Measurements from ENCODE around the gene NANOG.

NANOG gene

GRCh38 chr12:7756993-7757392 is 32.2 kb upstream of the NANOG start:
- TF ChIP-seq TOX (CRISPR knock-in tag; IDR thresholded peaks at IDR 0.05; ENCODE audit: borderline replicate concordance) (no peak), ZFP30 (CRISPR knock-in tag; IDR thresholded peaks at IDR 0.05) (no peak), CREB5 (CRISPR knock-in tag; IDR thresholded peaks at IDR 0.05; ENCODE audit: low read depth) (no peak), PATZ1 (CRISPR knock-in tag; IDR thresholded peaks at IDR 0.05; ENCODE audit: borderline replicate concordance) (no peak), ESRRG (CRISPR knock-in tag; IDR thresholded peaks at IDR 0.05) (no peak), TCF4 (CRISPR knock-in tag; IDR thresholded peaks at IDR 0.05; ENCODE audit: borderline replicate concordance) (no peak), ZNF565 (CRISPR knock-in tag; conservative IDR thresholded peaks at IDR 0.05; ENCODE audit: low read depth) (no peak), ARNTL (CRISPR knock-in tag; IDR thresholded peaks at IDR 0.05; ENCODE audit: borderline replicate concordance, low read depth) (no peak), OSR1 (CRISPR knock-in tag; IDR thresholded peaks at IDR 0.05) (no peak), ZC3H10 (CRISPR knock-in tag; IDR thresholded peaks at IDR 0.05) (no peak), CSDC2 (CRISPR knock-in tag; IDR thresholded peaks at IDR 0.05) (no peak), ZFP3 (CRISPR knock-in tag; IDR thresholded peaks at IDR 0.05) (no peak), ISL1 (CRISPR knock-in tag; IDR thresholded peaks at IDR 0.05) (no peak), ZNF8 (CRISPR knock-in tag; IDR thresholded peaks at IDR 0.05) (no peak), BACH2 (CRISPR knock-in tag; IDR thresholded peaks at IDR 0.05; ENCODE audit: borderline replicate concordance) (no peak), POU6F1 (CRISPR knock-in tag; IDR thresholded peaks at IDR 0.05; ENCODE audit: borderline replicate concordance, low read depth) (no peak), PPARA (CRISPR knock-in tag; IDR thresholded peaks at IDR 0.05; ENCODE audit: borderline replicate concordance) (no peak)
- ATAC-seq, result no peak

GRCh38 chr12:7758766-7759140 is 30.4 kb upstream of the NANOG start:
- ATAC-seq, result no peak
- no peak for TF ChIP-seq PPARA (CRISPR knock-in tag; IDR thresholded peaks at IDR 0.05; ENCODE audit: borderline replicate concordance)

GRCh38 chr12:7769999-7770398 is 19.2 kb upstream of the NANOG start:
- ATAC-seq, result no peak
- TF ChIP-seq CREB5 (CRISPR knock-in tag; IDR thresholded peaks at IDR 0.05; ENCODE audit: low read depth), result no peak
- no peak for TF ChIP-seq PATZ1 (CRISPR knock-in tag; IDR thresholded peaks at IDR 0.05; ENCODE audit: borderline replicate concordance)
- TF ChIP-seq CSDC2 (CRISPR knock-in tag; IDR thresholded peaks at IDR 0.05), result no peak
- TF ChIP-seq ZNF565 (CRISPR knock-in tag; conservative IDR thresholded peaks at IDR 0.05; ENCODE audit: low read depth), result no peak
- TF ChIP-seq TCF4 (CRISPR knock-in tag; IDR thresholded peaks at IDR 0.05; ENCODE audit: borderline replicate concordance), result no peak
- TF ChIP-seq ZNF8 (CRISPR knock-in tag; IDR thresholded peaks at IDR 0.05), result no peak
- no peak for TF ChIP-seq POU6F1 (CRISPR knock-in tag; IDR thresholded peaks at IDR 0.05; ENCODE audit: borderline replicate concordance, low read depth)
- no peak for TF ChIP-seq CSRNP3 (CRISPR knock-in tag; IDR thresholded peaks at IDR 0.05)
- no peak for TF ChIP-seq BACH2 (CRISPR knock-in tag; IDR thresholded peaks at IDR 0.05; ENCODE audit: borderline replicate concordance)
- TF ChIP-seq ARNTL (CRISPR knock-in tag; IDR thresholded peaks at IDR 0.05; ENCODE audit: borderline replicate concordance, low read depth), result no peak
- TF ChIP-seq ESRRG (CRISPR knock-in tag; IDR thresholded peaks at IDR 0.05), result no peak
- TF ChIP-seq TSHZ2 (CRISPR knock-in tag; IDR thresholded peaks at IDR 0.05), result no peak
- TF ChIP-seq PPARA (CRISPR knock-in tag; IDR thresholded peaks at IDR 0.05; ENCODE audit: borderline replicate concordance), result no peak
- TF ChIP-seq SNAI2 (CRISPR knock-in tag; IDR thresholded peaks at IDR 0.05), result no peak

All from SK-N-SH treated with all-trans-retinoic acid at 6 μM for 48 hours (cell line).